SK-N-SH (cell line): ENCODE measurements around the gene EN1. TPM values are rescaled to one million over a fixed set of nuclear protein-coding genes. Genes with fewer than 3 reads are reported as not detected.

Experiments
- CTCF ChIA-PET: fragments of 300-600, 350-600 bp; formaldehyde crosslinking; extraction: SDS; loops from one replicate; lab custom pipeline; 2021; lab: Yijun Ruan, JAX
- POLR2A ChIA-PET: fragments of 350-600 bp; sonication (Branson Sonifier 250); formaldehyde crosslinking; extraction: SDS; loops from one replicate; lab custom pipeline; 2020; ENCODE audit warnings: antibody characterized with exemption, inconsistent platforms; lab: Yijun Ruan, JAX
- DNase-seq: peaks from one replicate; pipeline ENCODE4 v3.0.0; 2012
- H2AFZ ChIP-seq: fragments of 200-600 bp; sonication (generic); 2 replicates; pipeline ENCODE4 v1.8.1; 2016; ENCODE audit warnings: antibody characterized with exemption, mild to moderate bottlenecking, low read depth
- H3F3A ChIP-seq: fragments of 200-600 bp; sonication (generic); replicated peaks from 2 replicates; pipeline ENCODE3; 2016; ENCODE audit warnings: antibody characterized with exemption, mild to moderate bottlenecking; ENCODE audit not compliant: insufficient read depth
- H3K27ac ChIP-seq, 2 experiments: fragments of 200-500 bp in 1 of 2; fragments of 200-600 bp in 1 of 2; sonication (Bioruptor generic) in 1 of 2; sonication (generic), shearing (Covaris generic) in 1 of 2; 2 replicates each; pipeline versions ENCODE4 v1.5.1 to v1.6.1; 2014 to 2016; ENCODE audit warnings: low read depth in 2 of 2, inconsistent platforms in 1 of 2, low read length in 1 of 2, mild to moderate bottlenecking in 1 of 2, mixed read lengths in 1 of 2
- H3K27me3 ChIP-seq: fragments of 200-600 bp; sonication (generic), shearing (Covaris generic); 2 replicates; pipeline ENCODE4 v1.6.1; 2016; ENCODE audit warnings: mixed run types; ENCODE audit not compliant: insufficient read depth
- H3K36me3 ChIP-seq, 2 experiments: fragments of 200-500 bp in 1 of 2; fragments of 200-600 bp in 1 of 2; sonication (Bioruptor generic) in 1 of 2; sonication (generic) in 1 of 2; replicated peaks in 1 of 2; 2 replicates each; pipeline versions ENCODE3 to v1.5.1; 2014 to 2016; ENCODE audit warnings: low read length in 1 of 2, mild to moderate bottlenecking in 1 of 2; ENCODE audit not compliant: insufficient read depth in 2 of 2, control insufficient read depth in 1 of 2
- H3K4me1 ChIP-seq, 2 experiments: fragments of 200-500 bp in 1 of 2; fragments of 200-600 bp in 1 of 2; sonication (Bioruptor generic) in 1 of 2; sonication (generic), shearing (Covaris generic) in 1 of 2; 2 replicates each; pipeline versions ENCODE4 v1.5.1 to v1.6.1; 2014 to 2016; ENCODE audit warnings: low read depth in 1 of 2, low read length in 1 of 2, mixed run types in 1 of 2; ENCODE audit not compliant: insufficient read depth in 2 of 2, control insufficient read depth in 1 of 2
- H3K4me2 ChIP-seq: fragments of 200-600 bp; sonication (generic), shearing (Covaris generic); 2 replicates; pipeline ENCODE4 v1.6.1; 2017; ENCODE audit warnings: mixed run types
- H3K4me3 ChIP-seq, 2 experiments: fragments of 200-500 bp in 1 of 2; fragments of 200-600 bp in 1 of 2; sonication (Bioruptor generic) in 1 of 2; sonication (generic), shearing (Covaris generic) in 1 of 2; 2 replicates each; pipeline versions ENCODE4 v1.5.1 to v1.8.1; 2014 to 2016; ENCODE audit warnings: low read depth in 2 of 2, inconsistent platforms in 1 of 2, low read length in 1 of 2, mild to moderate bottlenecking in 1 of 2, mixed read lengths in 1 of 2, moderate library complexity in 1 of 2
- H3K79me2 ChIP-seq: fragments of 200-600 bp; sonication (generic); 2 replicates; pipeline ENCODE4 v1.8.1; 2017; ENCODE audit warnings: mild to moderate bottlenecking; ENCODE audit not compliant: insufficient read depth
- H3K9ac ChIP-seq: fragments of 200-600 bp; sonication (generic); 2 replicates; pipeline ENCODE4 v1.6.1; 2017; ENCODE audit warnings: mixed run types
- H3K9me2 ChIP-seq: fragments of 200-600 bp; sonication (generic); 2 replicates; pipeline ENCODE4 v1.6.1; 2017; ENCODE audit warnings: mixed run types
- H3K9me3 ChIP-seq: fragments of 200-600 bp; sonication (generic); 2 replicates; pipeline ENCODE4 v1.6.1; 2017; ENCODE audit warnings: mixed run types, mild to moderate bottlenecking, moderate library complexity
- H4K20me1 ChIP-seq: fragments of 200-600 bp; sonication (generic); 2 replicates; pipeline ENCODE4 v1.6.1; 2017; ENCODE audit warnings: mild to moderate bottlenecking, mixed run types; ENCODE audit not compliant: insufficient read depth
- CHD2 ChIP-seq: fragments of 150-350 bp; IDR thresholded peaks from 2 replicates; pipeline ENCODE4 v1.6.1; 2018; ENCODE audit warnings: low read length; ENCODE audit not compliant: partially characterized antibody
- CTCF ChIP-seq: fragments of 200-600 bp; sonication (generic); IDR thresholded peaks from 2 replicates; pipeline ENCODE4 v1.6.1; 2017; ENCODE audit warnings: antibody characterized with exemption, mild to moderate bottlenecking, moderate library complexity
- ELF1 ChIP-seq: IDR thresholded peaks from 2 replicates; pipeline ENCODE4 v1.4.0; 2012
- EZH2phosphoT487 ChIP-seq: fragments of 200-600 bp; sonication (generic); IDR thresholded peaks from 2 replicates; pipeline ENCODE4 v1.6.1; 2017; ENCODE audit warnings: low read depth, mixed run types, mild to moderate bottlenecking, antibody characterized with exemption, moderate library complexity, borderline replicate concordance
- FOXJ3 ChIP-seq: sonication (generic); formaldehyde crosslinking; IDR thresholded peaks from 2 replicates; pipeline ENCODE4 v1.5.1; 2020; ENCODE audit warnings: mild to moderate bottlenecking, missing genetic modification reagents
- FOXM1 ChIP-seq: IDR thresholded peaks from 2 replicates; pipeline ENCODE4 v1.4.0; 2012; ENCODE audit warnings: low read depth, mild to moderate bottlenecking
- GABPA ChIP-seq: IDR thresholded peaks from 2 replicates; pipeline ENCODE4 v1.4.0; 2012; ENCODE audit warnings: low read depth, mild to moderate bottlenecking
- JUND ChIP-seq: IDR thresholded peaks from 2 replicates; pipeline ENCODE4 v1.4.0; 2012
- MAX ChIP-seq: IDR thresholded peaks from 2 replicates; pipeline ENCODE4 v1.4.0; 2012; ENCODE audit warnings: low read depth
- MEF2A ChIP-seq: IDR thresholded peaks from 2 replicates; pipeline ENCODE4 v1.4.0; 2012; ENCODE audit warnings: low read depth, borderline replicate concordance
- NRF1 ChIP-seq: IDR thresholded peaks from 2 replicates; pipeline ENCODE4 v1.6.1; 2012; ENCODE audit warnings: low read depth, mild to moderate bottlenecking, low read length
- RAD21 ChIP-seq: IDR thresholded peaks from 2 replicates; pipeline ENCODE4 v1.6.1; 2012; ENCODE audit warnings: mild to moderate bottlenecking, low read length
- REST ChIP-seq: IDR thresholded peaks from 2 replicates; pipeline ENCODE4 v1.6.1; 2012; ENCODE audit warnings: mild to moderate bottlenecking, low read depth, low read length, moderate library complexity
- RFX5 ChIP-seq: IDR thresholded peaks from 2 replicates; pipeline ENCODE4 v1.6.1; 2012; ENCODE audit warnings: mild to moderate bottlenecking, improper control_type of control experiment, low read length
- SIN3A ChIP-seq: IDR thresholded peaks from 2 replicates; pipeline ENCODE4 v1.6.1; 2012; ENCODE audit warnings: low read depth, mild to moderate bottlenecking, low read length, moderate library complexity, borderline replicate concordance
- SMC3 ChIP-seq: IDR thresholded peaks from 2 replicates; pipeline ENCODE4 v1.6.1; 2012; ENCODE audit warnings: low read depth, low read length, improper control_type of control experiment
- TAF1 ChIP-seq: IDR thresholded peaks from 2 replicates; pipeline ENCODE4 v1.6.1; 2012; ENCODE audit warnings: low read depth, mild to moderate bottlenecking, low read length, moderate library complexity, borderline replicate concordance
- TCF12 ChIP-seq: IDR thresholded peaks from 2 replicates; pipeline ENCODE4 v1.4.0; 2012
- USF2 ChIP-seq: fragments of 150-350 bp; IDR thresholded peaks from 2 replicates; pipeline ENCODE4 v1.6.1; 2017; ENCODE audit warnings: antibody characterized with exemption, low read length, low read depth, borderline replicate concordance
- ZBTB33 ChIP-seq: IDR thresholded peaks from 2 replicates; pipeline ENCODE4 v1.4.0; 2012; ENCODE audit warnings: low read depth, borderline replicate concordance
- WGBS: methylation state at CpG from one replicate; pipeline ENCODE4 v1.1.6; 2017; ENCODE audit warnings: low lambda C conversion rate; 5-methylcytosine and 5-hydroxymethylcytosine counted together
- polyA plus RNA-seq, 3 experiments: library from polyadenylated mRNA; depleted of rRNA; stranded (reverse); fragments of >200 nt; gene quantifications; 2 replicates each; pipeline ENCODE4 v1.2.3, GENCODE V29; 2012

The EN1 gene
- polyA plus RNA-seq, 1 of the 3 experiments (the other 2 are of a cell fraction), result not detected

GRCh38 chr2:118817469-118817868 is 30.0 kb downstream of the EN1 start (continued):
- TF ChIP-seq ZBTB33, result no peak
- no peak for TF ChIP-seq EZH2phosphoT487
- TF ChIP-seq JUND, result no peak
- no peak for TF ChIP-seq SIN3A

- Histone ChIP-seq H3K4me1 (no peaks in the 10 kb centered on the region), H3K9me2 (no peaks in the 10 kb centered on the region), H3K27ac (no peak overlapping the region), H3K79me2 (no peaks in the 10 kb centered on the region), H3K4me3 (no peak overlapping the region), H4K20me1 (no peaks in the 10 kb centered on the region), H3F3A (no peaks in the 10 kb centered on the region), H3K9me3 (no peaks in the 10 kb centered on the region), H3K27me3 (peaks cover 19% of the 10 kb centered on the region; the same call in 1 of the 2 replicates), H3K9ac (no peak overlapping the region), H2AFZ (no peak overlapping the region), H3K4me2 (no peak overlapping the region), H3K36me3 (no peaks in the 10 kb centered on the region)
- no peak for DNase-seq
- POLR2A ChIA-PET, result no interaction called here
- TF ChIP-seq CHD2, result no peak
- no peak for TF ChIP-seq MAX
- no peak for TF ChIP-seq REST
- TF ChIP-seq TAF1, result no peak
- no peak for TF ChIP-seq RAD21
- no peak for TF ChIP-seq SMC3
- TF ChIP-seq MEF2A, result no peak
- no peak for TF ChIP-seq JUND
- TF ChIP-seq TCF12, result no peak
- TF ChIP-seq EZH2phosphoT487, result no peak
- no peak for TF ChIP-seq FOXJ3
- TF ChIP-seq NRF1, result no peak
- TF ChIP-seq ELF1, result no peak
- no peak for TF ChIP-seq CTCF
- TF ChIP-seq FOXM1, result no peak
- no peak for TF ChIP-seq USF2
- TF ChIP-seq GABPA, result no peak
- TF ChIP-seq RFX5, result no peak
- WGBS, result 50% methylated on average over 4 of the region's 4 CpGs
- CTCF ChIA-PET, result no interaction called here
These were observed 30.8 kb downstream of the EN1 start for GRCh38 chr2:118816669-118817068.
